OCI-LY1 (cell line): Measurements from ENCODE around the gene DCST2.
"Not testable (repeated sequence)": the region's sequence is repeated elsewhere in the genome, so short reads cannot be mapped to it uniquely, and the experiment has no call there.

Experiments used
- H2AFZ ChIP-seq: fragments of 200-600 bp; sonication (generic), shearing (Covaris generic); 2 replicates; pipeline ENCODE4 v1.6.0; 2014; ENCODE audit warnings: antibody characterized with exemption, mild to moderate bottlenecking, low read length
- H3F3A ChIP-seq: fragments of 200-600 bp; sonication (generic), shearing (Covaris generic); 2 replicates; pipeline ENCODE4 v1.6.0; 2014; ENCODE audit warnings: mild to moderate bottlenecking, antibody characterized with exemption, low read length, moderate library complexity; ENCODE audit not compliant: insufficient read depth
- H3K27ac ChIP-seq: fragments of 200-600 bp; sonication (generic); 2 replicates; pipeline ENCODE4 v1.5.1; 2014; ENCODE audit warnings: low read length, mixed run types, mild to moderate bottlenecking, low read depth; ENCODE audit not compliant: poor library complexity, severe bottlenecking
- H3K27me3 ChIP-seq: fragments of 200-600 bp; sonication (generic); 2 replicates; pipeline ENCODE4 v1.6.0; 2014; ENCODE audit warnings: antibody characterized with exemption, mild to moderate bottlenecking, low read length, moderate library complexity; ENCODE audit not compliant: insufficient read depth
- H3K36me3 ChIP-seq: fragments of 200-600 bp; sonication (generic); 2 replicates; pipeline ENCODE4 v1.6.1; 2014; ENCODE audit warnings: mild to moderate bottlenecking, antibody characterized with exemption, low read length, moderate library complexity, mixed read lengths; ENCODE audit not compliant: insufficient read depth
- H3K4me1 ChIP-seq: fragments of 200-600 bp; sonication (generic); 2 replicates; pipeline ENCODE4 v1.5.1; 2014; ENCODE audit warnings: mild to moderate bottlenecking, low read length, moderate library complexity; ENCODE audit not compliant: insufficient read depth, severe bottlenecking
- H3K4me2 ChIP-seq: fragments of 200-600 bp; sonication (generic), shearing (Covaris generic); 2 replicates; pipeline ENCODE4 v1.6.1; 2014; ENCODE audit warnings: low read length
- H3K4me3 ChIP-seq: fragments of 200-600 bp; sonication (generic); 2 replicates; pipeline ENCODE4 v1.5.1; 2014; ENCODE audit warnings: low read length, low read depth, mild to moderate bottlenecking, mixed read lengths; ENCODE audit not compliant: poor library complexity, severe bottlenecking
- H3K79me2 ChIP-seq: fragments of 200-600 bp; shearing (Covaris generic); 2 replicates; pipeline ENCODE4 v1.6.1; 2016; ENCODE audit warnings: mixed run types, low read length, mixed read lengths; ENCODE audit not compliant: insufficient read depth
- H3K9ac ChIP-seq: fragments of 200-600 bp; sonication (generic), shearing (Covaris generic); 2 replicates; pipeline ENCODE4 v1.6.1; 2014; ENCODE audit warnings: mild to moderate bottlenecking, low read length, mixed read lengths
- H3K9me2 ChIP-seq: fragments of 200-600 bp; sonication (generic), shearing (Covaris generic); 2 replicates; pipeline ENCODE4 v1.6.1; 2014; ENCODE audit warnings: low read depth, mild to moderate bottlenecking, low read length, mixed read lengths
- H3K9me3 ChIP-seq: fragments of 200-600 bp; shearing (Covaris generic); 2 replicates; pipeline ENCODE4 v1.6.1; 2014; ENCODE audit warnings: low read length, mixed read lengths
- H4K20me1 ChIP-seq: fragments of 200-600 bp; sonication (generic), shearing (Covaris generic); 2 replicates; pipeline ENCODE4 v1.6.0; 2016; ENCODE audit warnings: mild to moderate bottlenecking, low read length; ENCODE audit not compliant: insufficient read depth
- CTCF ChIP-seq: fragments of 200-600 bp; sonication (generic), shearing (Covaris generic); IDR thresholded peaks from 2 replicates; pipeline ENCODE4 v1.5.1; 2017; ENCODE audit warnings: mild to moderate bottlenecking, antibody characterized with exemption, low read length, moderate library complexity, mixed read lengths
- EZH2 ChIP-seq: fragments of 200-600 bp; sonication (generic), shearing (Covaris generic); IDR thresholded peaks from 2 replicates; pipeline ENCODE4 v1.8.0; 2017; ENCODE audit warnings: borderline replicate concordance, mixed run types, mild to moderate bottlenecking, antibody characterized with exemption, low read length, moderate library complexity, mixed read lengths

The DCST2 gene

GRCh38 chr1:154998201-154998780 lies 35.3 kb downstream of the DCST2 start:
- no peaks in the 10 kb centered on the region for H3K27me3 ChIP-seq
- TF ChIP-seq CTCF = peak; percentile 63
- TF ChIP-seq EZH2 = no peak
- no peak overlapping the region for H3K4me3 ChIP-seq
- H3K27ac ChIP-seq = no peak overlapping the region
- H3K36me3 ChIP-seq = no peaks in the 10 kb centered on the region
- no peaks in the 10 kb centered on the region for H4K20me1 ChIP-seq
- H3K9me2 ChIP-seq = no peaks in the 10 kb centered on the region
- H3K9ac ChIP-seq = no peak overlapping the region
- H3K4me2 ChIP-seq = no peak overlapping the region; the same call in 1 of the 2 replicates
- no peaks in the 10 kb centered on the region for H3F3A ChIP-seq
- H3K79me2 ChIP-seq = no peaks in the 10 kb centered on the region
- H2AFZ ChIP-seq = no peak overlapping the region
- no peaks in the 10 kb centered on the region for H3K9me3 ChIP-seq
- H3K4me1 ChIP-seq = peaks cover 26% of the 10 kb centered on the region

GRCh38 chr1:154996966-154997701 lies 36.4 kb downstream of the DCST2 start:
- Histone ChIP-seq H3K9me2 (no peaks in the 10 kb centered on the region), H4K20me1 (no peaks in the 10 kb centered on the region), H3K4me3 (no peak overlapping the region), H2AFZ (no peak overlapping the region), H3K27me3 (no peaks in the 10 kb centered on the region), H3K79me2 (no peaks in the 10 kb centered on the region), H3K9ac (no peak overlapping the region), H3K36me3 (peaks cover 3% of the 10 kb centered on the region; the same call in 1 of the 2 replicates), H3K9me3 (no peaks in the 10 kb centered on the region), H3F3A (no peaks in the 10 kb centered on the region), H3K4me2 (no peak overlapping the region), H3K27ac (no peak overlapping the region), H3K4me1 (peaks cover 26% of the 10 kb centered on the region)
- TF ChIP-seq EZH2 = no peak
- no peak for TF ChIP-seq CTCF

- peaks cover 26% of the 10 kb centered on the region for H3K4me1 ChIP-seq
- not testable (repeated sequence) for H3K4me3 ChIP-seq, H3K27ac ChIP-seq, H3F3A ChIP-seq, H3K4me2 ChIP-seq, H3K79me2 ChIP-seq, H3K9me2 ChIP-seq, H3K36me3 ChIP-seq, H3K27me3 ChIP-seq, H4K20me1 ChIP-seq, H2AFZ ChIP-seq, H3K9me3 ChIP-seq, H3K9ac ChIP-seq
- TF ChIP-seq CTCF = peak; percentile 28; the same call in 1 of the 2 replicates
These were observed 38.1 kb downstream of the DCST2 start for GRCh38 chr1:154995301-154995983.
